ENCODE measurements around the gene THUMPD1.

The THUMPD1 gene

GRCh38 chr16:20749474-20749873 is 7.9 kb upstream of the THUMPD1 start:
- Histone ChIP-seq H3K4me3 (ENCODE audit: low read length, poor library complexity, severe bottlenecking) (no peak overlapping the region), H3K4me1 (ENCODE audit: insufficient read depth, low read length, poor library complexity, severe bottlenecking) (no peaks in the 10 kb centered on the region), H2AFZ (ENCODE audit: low read length) (no peak overlapping the region), H3F3A (ENCODE audit: low read depth) (no peaks in the 10 kb centered on the region), H3K36me3 (ENCODE audit: insufficient read depth, low read length) (no peaks in the 10 kb centered on the region), H4K20me1 (ENCODE audit: insufficient read depth, low read length, poor library complexity, severe bottlenecking) (no peaks in the 10 kb centered on the region), H3K4me2 (ENCODE audit: low read depth, low read length, poor library complexity, severe bottlenecking) (no peak overlapping the region), H3K27me3 (ENCODE audit: insufficient read depth, low read length, poor library complexity, severe bottlenecking) (no peaks in the 10 kb centered on the region), H3K9me2 (replicated peaks; ENCODE audit: low read depth, low read length) (no peaks in the 10 kb centered on the region), H3K9me3 (ENCODE audit: insufficient read depth, low read depth, low read length) (peaks cover 13% of the 10 kb centered on the region; the same call in 1 of the 2 replicates), H3K79me2 (ENCODE audit: insufficient read depth, low read length) (no peaks in the 10 kb centered on the region), H3K9ac (ENCODE audit: low read depth, low read length, poor library complexity, severe bottlenecking) (no peak overlapping the region)
- TF ChIP-seq EZH2phosphoT487 (IDR thresholded peaks at IDR 0.05; ENCODE audit: borderline replicate concordance), result no peak
- no peak for TF ChIP-seq CTCF (conservative IDR thresholded peaks at IDR 0.05; ENCODE audit: low read length)

GRCh38 chr16:20747030-20747816 is 5.6 kb upstream of the THUMPD1 start:
- no peaks in the 10 kb centered on the region for H3F3A ChIP-seq (ENCODE audit: low read depth)
- no peaks in the 10 kb centered on the region for H3K79me2 ChIP-seq (ENCODE audit: insufficient read depth, low read length)
- no peaks in the 10 kb centered on the region for H3K4me1 ChIP-seq (ENCODE audit: insufficient read depth, low read length, poor library complexity, severe bottlenecking)
- H3K9ac ChIP-seq (ENCODE audit: low read depth, low read length, poor library complexity, severe bottlenecking), result no peak overlapping the region
- H3K4me2 ChIP-seq (ENCODE audit: low read depth, low read length, poor library complexity, severe bottlenecking), result no peak overlapping the region
- H2AFZ ChIP-seq (ENCODE audit: low read length), result no peak overlapping the region
- H3K9me2 ChIP-seq (replicated peaks; ENCODE audit: low read depth, low read length), result no peaks in the 10 kb centered on the region
- peaks cover 13% of the 10 kb centered on the region; the same call in 1 of the 2 replicates for H3K9me3 ChIP-seq (ENCODE audit: insufficient read depth, low read depth, low read length)
- H3K4me3 ChIP-seq (ENCODE audit: low read length, poor library complexity, severe bottlenecking), result no peak overlapping the region
- no peaks in the 10 kb centered on the region for H3K36me3 ChIP-seq (ENCODE audit: insufficient read depth, low read length)
- H4K20me1 ChIP-seq (ENCODE audit: insufficient read depth, low read length, poor library complexity, severe bottlenecking), result no peaks in the 10 kb centered on the region
- TF ChIP-seq EZH2phosphoT487 (IDR thresholded peaks at IDR 0.05; ENCODE audit: borderline replicate concordance), result no peak
- no peaks in the 10 kb centered on the region for H3K27me3 ChIP-seq (ENCODE audit: insufficient read depth, low read length, poor library complexity, severe bottlenecking)

GRCh38 chr16:20746461-20746860 is 4.8 kb upstream of the THUMPD1 start:
- H3K9me2 ChIP-seq (replicated peaks; ENCODE audit: low read depth, low read length), result no peaks in the 10 kb centered on the region
- no peaks in the 10 kb centered on the region for H3F3A ChIP-seq (ENCODE audit: low read depth)
- H3K79me2 ChIP-seq (ENCODE audit: insufficient read depth, low read length), result no peaks in the 10 kb centered on the region
- no peak overlapping the region for H3K9ac ChIP-seq (ENCODE audit: low read depth, low read length, poor library complexity, severe bottlenecking)
- no peaks in the 10 kb centered on the region for H3K36me3 ChIP-seq (ENCODE audit: insufficient read depth, low read length)
- no peak overlapping the region for H2AFZ ChIP-seq (ENCODE audit: low read length)
- peaks cover 13% of the 10 kb centered on the region; the same call in 1 of the 2 replicates for H3K9me3 ChIP-seq (ENCODE audit: insufficient read depth, low read depth, low read length)
- H3K4me3 ChIP-seq (ENCODE audit: low read length, poor library complexity, severe bottlenecking), result no peak overlapping the region
- no peak for TF ChIP-seq CTCF (conservative IDR thresholded peaks at IDR 0.05; ENCODE audit: low read length)
- no peak for TF ChIP-seq EZH2phosphoT487 (IDR thresholded peaks at IDR 0.05; ENCODE audit: borderline replicate concordance)
- H3K4me2 ChIP-seq (ENCODE audit: low read depth, low read length, poor library complexity, severe bottlenecking), result no peak overlapping the region
- H4K20me1 ChIP-seq (ENCODE audit: insufficient read depth, low read length, poor library complexity, severe bottlenecking), result no peaks in the 10 kb centered on the region
- peaks cover 5% of the 10 kb centered on the region for H3K4me1 ChIP-seq (ENCODE audit: insufficient read depth, low read length, poor library complexity, severe bottlenecking)
- no peaks in the 10 kb centered on the region for H3K27me3 ChIP-seq (ENCODE audit: insufficient read depth, low read length, poor library complexity, severe bottlenecking)
